KOPT-K1 (cell line): ENCODE data around the gene TASP1.

ENCODE experiments used
- H3K27ac ChIP-seq: fragments of 200-600 bp; sonication (generic); 2 replicates; pipeline ENCODE4 v1.5.1; 2016; ENCODE audit warnings: antibody characterized with exemption, mild to moderate bottlenecking, low read depth, low read length; ENCODE audit not compliant: poor library complexity, severe bottlenecking
- H3K36me3 ChIP-seq: fragments of 200-600 bp; sonication (generic); 2 replicates; pipeline ENCODE4 v1.5.1; 2017; ENCODE audit warnings: antibody characterized with exemption, mild to moderate bottlenecking, low read length, moderate library complexity; ENCODE audit not compliant: insufficient read depth
- H3K9me3 ChIP-seq: fragments of 200-600 bp; sonication (generic); 2 replicates; pipeline ENCODE4 v1.5.1; 2017; ENCODE audit warnings: antibody characterized with exemption, low read length, mild to moderate bottlenecking; ENCODE audit not compliant: insufficient read depth, poor library complexity, severe bottlenecking

TASP1 gene

GRCh38 chr20:13464702-13465101 lies 174.0 kb downstream of the TASP1 start:
- Histone ChIP-seq H3K9me3 (no peaks in the 10 kb centered on the region), H3K36me3 (no peaks in the 10 kb centered on the region), H3K27ac (no peak overlapping the region)

- H3K9me3 ChIP-seq: no peaks in the 10 kb centered on the region
- no peak overlapping the region for H3K27ac ChIP-seq
- H3K36me3 ChIP-seq: no peaks in the 10 kb centered on the region
These were observed 176.8 kb downstream of the TASP1 start for GRCh38 chr20:13461849-13462458.

GRCh38 chr20:13458860-13459451 lies 179.8 kb downstream of the TASP1 start:
- H3K9me3 ChIP-seq: no peaks in the 10 kb centered on the region
- H3K36me3 ChIP-seq: no peaks in the 10 kb centered on the region
- H3K27ac ChIP-seq: no peak overlapping the region

- Histone ChIP-seq H3K36me3 (peaks cover 7% of the 10 kb centered on the region; the same call in 1 of the 2 replicates), H3K27ac (no peak overlapping the region), H3K9me3 (no peaks in the 10 kb centered on the region)
These were observed 181.2 kb downstream of the TASP1 start for GRCh38 chr20:13457487-13457886.

- no peaks in the 10 kb centered on the region for H3K9me3 ChIP-seq
- no peak overlapping the region for H3K27ac ChIP-seq
- peaks cover 9% of the 10 kb centered on the region for H3K36me3 ChIP-seq
These were observed 183.0 kb downstream of the TASP1 start for GRCh38 chr20:13455713-13456112.

GRCh38 chr20:13453367-13453766 lies 185.4 kb downstream of the TASP1 start:
- no peaks in the 10 kb centered on the region for H3K9me3 ChIP-seq
- H3K36me3 ChIP-seq: peaks cover 16% of the 10 kb centered on the region
- H3K27ac ChIP-seq: no peak overlapping the region

GRCh38 chr20:13452470-13453124 lies 186.1 kb downstream of the TASP1 start:
- Histone ChIP-seq H3K27ac (no peak overlapping the region), H3K36me3 (peaks cover 16% of the 10 kb centered on the region), H3K9me3 (no peaks in the 10 kb centered on the region)

- H3K27ac ChIP-seq: no peak overlapping the region
- H3K9me3 ChIP-seq: no peaks in the 10 kb centered on the region
- peaks cover 16% of the 10 kb centered on the region for H3K36me3 ChIP-seq
These were observed 188.8 kb downstream of the TASP1 start for GRCh38 chr20:13449868-13450434.

- no peaks in the 10 kb centered on the region for H3K9me3 ChIP-seq
- H3K36me3 ChIP-seq: peaks cover 10% of the 10 kb centered on the region
- H3K27ac ChIP-seq: no peak overlapping the region
These were observed 191.1 kb downstream of the TASP1 start for GRCh38 chr20:13447385-13448180.

GRCh38 chr20:13443690-13444089 lies 195.0 kb downstream of the TASP1 start:
- no peak overlapping the region for H3K27ac ChIP-seq
- peaks cover 9% of the 10 kb centered on the region for H3K9me3 ChIP-seq
- no peaks in the 10 kb centered on the region for H3K36me3 ChIP-seq

GRCh38 chr20:13442986-13443385 lies 195.7 kb downstream of the TASP1 start:
- Histone ChIP-seq H3K9me3 (peaks cover 9% of the 10 kb centered on the region), H3K27ac (no peak overlapping the region), H3K36me3 (no peaks in the 10 kb centered on the region)

GRCh38 chr20:13441388-13441787 lies 197.3 kb downstream of the TASP1 start:
- Histone ChIP-seq H3K36me3 (no peaks in the 10 kb centered on the region), H3K27ac (no peak overlapping the region), H3K9me3 (peaks cover 9% of the 10 kb centered on the region)

GRCh38 chr20:13436530-13436929 lies 202.2 kb downstream of the TASP1 start:
- Histone ChIP-seq H3K36me3 (peaks cover 28% of the 10 kb centered on the region), H3K27ac (no peak overlapping the region), H3K9me3 (peaks cover 9% of the 10 kb centered on the region)

GRCh38 chr20:13432126-13432525 lies 206.6 kb downstream of the TASP1 start:
- Histone ChIP-seq H3K9me3 (peaks cover 13% of the 10 kb centered on the region), H3K36me3 (peaks cover 52% of the 10 kb centered on the region), H3K27ac (no peak overlapping the region)
